Liver (tissue), 3 donors: ENCODE results near the gene DNAAF1.

Source experiments
- SP1 ChIP-seq: IDR thresholded peaks from 2 replicates; pipeline ENCODE4 v1.6.1; 2018; ENCODE audit warnings: antibody characterized with exemption, mild to moderate bottlenecking
- TF ChIP-seq, protein P1 (sequence below): fragments of 150-350 bp; IDR thresholded peaks from 2 replicates; pipeline ENCODE4 v1.5.1; 2017; ENCODE audit warnings: improper control_type of control experiment, low read depth, low read length; ENCODE audit not compliant: missing input control
- donor health status: healthy.
- donor health status: healthy.

DNA sequence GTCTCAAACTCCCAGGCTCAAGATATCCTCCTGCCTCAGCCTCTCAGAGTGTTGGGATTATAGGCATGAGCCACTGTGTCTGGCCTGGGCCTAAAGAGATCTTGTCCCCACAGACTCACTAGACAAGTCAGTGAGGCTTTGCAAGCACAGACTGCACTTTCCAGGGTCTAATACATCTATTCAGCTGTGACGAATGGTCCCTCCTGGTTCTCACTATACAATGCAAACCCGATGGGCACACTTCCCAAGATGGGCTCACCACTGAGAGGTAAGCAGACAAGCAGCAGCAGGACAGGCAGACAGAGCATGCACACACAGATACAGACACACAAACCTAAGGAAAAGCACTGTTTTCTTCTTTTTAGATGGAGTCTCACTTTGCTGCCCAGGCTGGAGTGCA, 37.2 kb upstream of the DNAAF1 start:
- TF ChIP-seq, protein P1, sequence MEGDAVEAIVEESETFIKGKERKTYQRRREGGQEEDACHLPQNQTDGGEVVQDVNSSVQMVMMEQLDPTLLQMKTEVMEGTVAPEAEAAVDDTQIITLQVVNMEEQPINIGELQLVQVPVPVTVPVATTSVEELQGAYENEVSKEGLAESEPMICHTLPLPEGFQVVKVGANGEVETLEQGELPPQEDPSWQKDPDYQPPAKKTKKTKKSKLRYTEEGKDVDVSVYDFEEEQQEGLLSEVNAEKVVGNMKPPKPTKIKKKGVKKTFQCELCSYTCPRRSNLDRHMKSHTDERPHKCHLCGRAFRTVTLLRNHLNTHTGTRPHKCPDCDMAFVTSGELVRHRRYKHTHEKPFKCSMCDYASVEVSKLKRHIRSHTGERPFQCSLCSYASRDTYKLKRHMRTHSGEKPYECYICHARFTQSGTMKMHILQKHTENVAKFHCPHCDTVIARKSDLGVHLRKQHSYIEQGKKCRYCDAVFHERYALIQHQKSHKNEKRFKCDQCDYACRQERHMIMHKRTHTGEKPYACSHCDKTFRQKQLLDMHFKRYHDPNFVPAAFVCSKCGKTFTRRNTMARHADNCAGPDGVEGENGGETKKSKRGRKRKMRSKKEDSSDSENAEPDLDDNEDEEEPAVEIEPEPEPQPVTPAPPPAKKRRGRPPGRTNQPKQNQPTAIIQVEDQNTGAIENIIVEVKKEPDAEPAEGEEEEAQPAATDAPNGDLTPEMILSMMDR, result no peak
- TF ChIP-seq SP1, result no peak
